IPS DF 4.7 (cell line): Measurements from ENCODE around the gene ADAM12.
"Not testable (repeated sequence)": the region's sequence is repeated elsewhere in the genome, so short reads cannot be mapped to it uniquely, and the experiment has no call there.

Experiments
- DNase-seq: peaks from one replicate; pipeline ENCODE4 v3.0.0-alpha.2; 2013; ENCODE audit warnings: low spot score; ENCODE audit errors: extremely low read depth

Gene ADAM12

GRCh38 chr10:126264102-126265018 is 123.9 kb downstream of the ADAM12 start:
- no peak for DNase-seq

- DNase-seq = no peak
These were observed 125.1 kb downstream of the ADAM12 start for GRCh38 chr10:126263006-126263676.

GRCh38 chr10:126262233-126262838 is 125.9 kb downstream of the ADAM12 start:
- no peak for DNase-seq

- DNase-seq = no peak
These were observed 128.4 kb downstream of the ADAM12 start for GRCh38 chr10:126259760-126260479.

- no peak for DNase-seq
These were observed 131.4 kb downstream of the ADAM12 start for GRCh38 chr10:126256864-126257263.

- no peak for DNase-seq
These were observed 133.0 kb downstream of the ADAM12 start for GRCh38 chr10:126255313-126255712.

GRCh38 chr10:126253611-126253998 is 134.7 kb downstream of the ADAM12 start:
- no peak for DNase-seq

- no peak for DNase-seq
These were observed 135.2 kb downstream of the ADAM12 start for GRCh38 chr10:126252884-126253610.

GRCh38 chr10:126251778-126252407 is 136.4 kb downstream of the ADAM12 start:
- no peak for DNase-seq

GRCh38 chr10:126250527-126251310 is 137.6 kb downstream of the ADAM12 start:
- no peak for DNase-seq

- no peak for DNase-seq
These were observed 138.2 kb downstream of the ADAM12 start for GRCh38 chr10:126250045-126250444.

GRCh38 chr10:126247446-126247975 is 140.8 kb downstream of the ADAM12 start:
- DNase-seq = no peak

- not testable (repeated sequence) for DNase-seq
These were observed 141.9 kb downstream of the ADAM12 start for GRCh38 chr10:126246396-126246795.

- DNase-seq = no peak
These were observed 142.8 kb downstream of the ADAM12 start for GRCh38 chr10:126245501-126245900.

- DNase-seq = no peak
These were observed 144.3 kb downstream of the ADAM12 start for GRCh38 chr10:126243971-126244370.

GRCh38 chr10:126243306-126243705 is 145.0 kb downstream of the ADAM12 start:
- no peak for DNase-seq

- DNase-seq = no peak
These were observed 145.6 kb downstream of the ADAM12 start for GRCh38 chr10:126242397-126243260.

- no peak for DNase-seq
These were observed 147.8 kb downstream of the ADAM12 start for GRCh38 chr10:126240483-126240882.
